HS-27A (cell line): ENCODE measurements around the gene PPP4R4.
"Not testable (repeated sequence)": the region's sequence is repeated elsewhere in the genome, so short reads cannot be mapped to it uniquely, and the experiment has no call there.

ENCODE experiments used
- DNase-seq: peaks from one replicate; pipeline ENCODE4 v3.0.0-alpha.2; 2012; ENCODE audit warnings: low read depth, missing footprints

Gene PPP4R4

GRCh38 chr14:94179244-94179643 is 5.1 kb downstream of the PPP4R4 start:
- DNase-seq: no peak

GRCh38 chr14:94180655-94181271 is 6.6 kb downstream of the PPP4R4 start:
- no peak for DNase-seq

GRCh38 chr14:94181835-94182234 is 7.7 kb downstream of the PPP4R4 start:
- no peak for DNase-seq

GRCh38 chr14:94192536-94192935 is 18.4 kb downstream of the PPP4R4 start:
- no peak for DNase-seq

- no peak for DNase-seq
Observed at GRCh38 chr14:94193776-94194175, 19.7 kb downstream of the PPP4R4 start.

DNA sequence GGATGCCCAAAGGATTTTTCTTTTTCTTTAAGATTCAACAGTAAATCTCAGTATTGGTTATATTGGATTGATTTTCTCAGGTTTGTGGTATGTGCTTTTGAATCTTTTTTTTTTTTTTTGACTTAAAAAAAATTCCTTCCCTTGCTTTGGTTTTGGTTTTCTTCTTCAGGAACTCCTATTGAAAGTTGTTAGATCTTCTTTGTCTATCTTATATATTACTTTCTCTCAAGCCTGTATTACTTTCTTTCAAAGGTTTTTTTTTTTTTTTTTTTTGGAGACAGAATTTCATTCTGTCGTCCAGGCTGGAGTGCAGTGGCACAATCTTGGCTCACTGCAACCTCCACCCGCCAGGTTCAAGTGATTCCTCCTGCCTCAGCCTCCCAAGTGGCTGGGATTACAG is 21.9 kb downstream of the PPP4R4 start:
- no peak for DNase-seq

DNA sequence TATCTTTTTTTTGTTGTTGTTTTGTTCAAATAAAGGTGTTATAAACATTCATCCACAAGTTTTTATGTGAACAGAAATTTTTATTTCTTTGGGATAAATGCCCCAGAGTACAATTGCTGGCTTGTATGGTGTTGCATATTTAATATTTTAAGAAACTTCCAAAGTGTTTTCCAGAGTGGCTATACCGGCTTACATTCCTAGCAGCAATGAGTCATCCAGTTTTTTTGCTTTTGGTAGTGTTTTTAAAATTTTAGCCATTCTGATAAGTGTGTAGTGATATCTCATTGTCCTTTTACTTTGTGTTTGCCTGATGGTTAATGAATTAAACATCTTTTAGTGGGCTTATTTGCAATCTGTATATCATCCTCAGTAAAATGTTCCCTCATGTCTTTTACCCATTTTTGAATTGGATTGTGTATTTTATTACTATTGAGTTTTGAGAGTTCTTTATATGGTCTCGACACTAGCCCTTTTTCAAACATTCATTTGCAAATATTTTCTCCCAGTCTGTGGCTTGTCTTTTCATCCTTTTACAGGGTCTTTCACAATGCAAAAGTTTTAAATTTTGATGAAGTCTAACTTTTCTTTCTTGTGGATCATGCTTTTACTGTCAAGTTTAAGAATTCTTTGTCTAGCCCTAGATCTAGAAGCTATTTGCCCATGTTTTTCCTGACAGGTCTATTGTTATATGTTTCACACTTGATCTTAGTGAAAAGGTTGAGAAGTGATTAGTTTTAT is 29.5 kb downstream of the PPP4R4 start:
- DNase-seq: no peak

DNA sequence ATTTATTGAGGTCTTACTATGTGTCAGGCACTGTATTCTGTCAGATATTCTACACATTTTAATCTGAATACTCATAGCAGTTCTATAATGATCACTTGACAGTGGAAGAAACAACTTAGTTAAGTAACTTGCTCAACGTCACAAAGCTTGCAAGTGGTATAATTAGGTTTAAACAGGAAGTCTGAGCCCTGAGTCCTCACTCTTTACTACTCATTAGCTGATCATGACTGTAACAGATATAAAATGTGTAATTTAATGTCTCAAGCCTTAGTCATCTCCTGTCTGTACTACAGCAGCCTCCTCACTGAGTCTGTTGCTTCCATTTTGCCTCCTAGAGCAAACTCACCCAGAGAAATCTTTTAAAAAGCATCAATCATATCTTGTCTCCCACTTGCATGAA is 38.9 kb downstream of the PPP4R4 start:
- DNase-seq: no peak

GRCh38 chr14:94213741-94214140 is 39.6 kb downstream of the PPP4R4 start:
- no peak for DNase-seq

DNA sequence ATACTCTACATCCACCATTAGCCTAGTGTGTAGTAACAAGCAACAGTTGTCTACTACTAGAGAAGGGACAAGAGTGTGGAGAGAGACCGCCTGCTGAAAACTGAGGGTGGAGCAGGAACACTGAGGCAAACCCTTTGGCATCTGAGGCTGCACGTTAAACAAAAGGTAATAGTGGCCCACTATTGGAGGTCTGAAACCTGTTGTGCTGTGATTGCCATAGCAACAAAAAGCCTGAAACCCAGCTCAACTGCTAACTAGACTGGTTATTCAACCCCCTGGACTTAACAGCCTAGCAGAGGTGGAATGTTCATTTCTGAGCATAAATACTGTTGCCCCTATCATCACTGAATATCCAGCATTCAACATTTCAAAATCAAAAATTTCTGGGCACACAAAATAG is 43.0 kb downstream of the PPP4R4 start:
- no peak for DNase-seq

GRCh38 chr14:94218198-94218886 is 44.2 kb downstream of the PPP4R4 start:
- not testable (repeated sequence) for DNase-seq

GRCh38 chr14:94224040-94224439 is 49.9 kb downstream of the PPP4R4 start:
- no peak for DNase-seq

GRCh38 chr14:94225460-94226378 is 51.6 kb downstream of the PPP4R4 start:
- DNase-seq: no peak

DNA sequence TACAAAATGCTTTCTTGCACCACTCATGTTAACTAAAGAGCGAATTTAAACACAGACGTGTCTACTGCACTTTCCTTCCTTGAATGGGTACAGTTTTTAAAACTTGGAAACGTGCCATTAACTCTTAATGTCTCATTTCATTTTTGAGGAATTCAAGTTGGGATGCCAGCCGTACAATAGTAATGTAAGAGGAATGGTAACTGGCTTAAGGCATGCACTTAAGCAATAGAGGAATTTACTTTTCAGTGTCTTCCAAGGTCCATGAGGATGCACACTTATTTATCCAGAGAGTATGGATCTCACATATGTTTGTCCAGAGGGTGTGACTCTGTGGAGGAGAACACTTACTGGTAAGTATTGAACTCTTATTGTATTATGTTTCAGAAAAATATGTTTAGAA is 52.9 kb downstream of the PPP4R4 start:
- no peak for DNase-seq

DNA sequence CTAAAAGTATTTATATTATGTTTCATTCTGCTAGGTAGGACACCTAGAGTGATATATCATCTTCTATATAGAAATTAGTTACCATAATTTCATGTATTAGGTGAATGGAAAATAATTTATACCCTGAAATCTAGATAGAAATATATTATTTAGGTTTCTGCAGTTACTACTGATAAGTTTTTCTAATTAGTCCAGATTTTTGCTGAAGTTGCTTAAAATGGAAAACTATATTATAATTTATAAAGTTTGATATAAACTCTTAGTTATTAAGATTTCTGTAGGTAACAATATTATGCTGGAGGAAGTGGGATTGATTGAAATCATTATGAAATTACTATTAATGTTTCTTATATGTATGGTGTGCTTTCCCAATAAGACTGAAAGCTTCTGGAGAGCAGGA is 62.9 kb downstream of the PPP4R4 start:
- no peak for DNase-seq

DNA sequence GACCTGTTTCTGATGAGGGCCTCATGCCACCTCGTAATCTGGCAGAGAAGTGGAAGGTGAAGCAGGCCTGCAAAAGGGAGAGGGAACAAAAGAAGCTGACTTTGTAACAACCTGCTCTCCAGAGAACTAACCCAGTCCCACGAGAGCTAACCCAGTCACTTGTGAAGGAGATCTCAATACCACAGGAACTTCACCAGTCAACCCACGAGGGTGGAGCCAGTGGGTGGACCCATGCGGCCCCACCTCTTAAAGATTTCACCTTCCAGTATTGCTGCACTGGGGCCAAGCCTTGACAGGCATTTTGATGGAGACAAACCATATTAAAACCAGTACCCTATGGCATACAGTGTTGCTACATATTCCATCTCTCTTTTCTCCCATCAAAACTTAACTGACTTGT is 63.9 kb downstream of the PPP4R4 start:
- no peak for DNase-seq

- DNase-seq: no peak
Observed at GRCh38 chr14:94239406-94239805, 65.3 kb downstream of the PPP4R4 start.

- DNase-seq: no peak
Observed at GRCh38 chr14:94244182-94244581, 70.1 kb downstream of the PPP4R4 start.

DNA sequence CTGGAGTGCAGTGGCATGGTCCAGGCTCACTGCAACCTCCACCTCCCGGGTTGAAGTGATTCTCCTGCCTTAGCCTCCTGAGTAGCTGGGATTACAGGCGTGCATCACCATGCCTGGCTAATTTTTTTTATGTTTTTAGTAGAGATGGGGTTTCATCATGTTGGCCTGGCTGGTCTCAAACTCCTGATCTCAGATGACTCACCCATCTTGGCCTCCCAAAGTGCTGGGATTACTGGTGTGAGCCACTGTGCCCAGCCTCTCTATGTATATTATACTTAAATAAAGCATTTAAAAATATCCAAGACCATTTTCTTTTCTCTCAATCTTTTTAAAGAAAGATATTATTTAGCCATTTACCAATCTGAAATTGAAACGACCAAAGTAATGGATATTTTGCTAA is 90.1 kb downstream of the PPP4R4 start:
- not testable (repeated sequence) for DNase-seq

DNA sequence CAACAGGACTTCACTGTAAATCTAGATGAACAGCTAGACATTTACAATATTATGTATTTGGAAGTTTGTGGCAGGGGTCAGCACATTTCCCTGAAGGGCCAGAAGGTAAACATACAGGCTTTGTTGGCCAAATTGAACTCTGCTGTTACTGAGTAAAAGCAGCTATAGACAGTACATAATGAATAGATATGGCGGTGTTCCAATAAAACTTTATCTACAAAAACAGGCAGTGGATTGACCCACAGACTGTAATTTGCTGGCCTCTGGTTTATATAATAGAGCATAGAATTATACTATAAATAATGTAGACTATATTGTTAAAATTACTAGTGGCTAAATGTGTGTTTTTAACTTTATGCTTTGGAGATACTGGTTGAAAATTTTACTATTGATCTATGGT is 93.2 kb downstream of the PPP4R4 start:
- no peak for DNase-seq

DNA sequence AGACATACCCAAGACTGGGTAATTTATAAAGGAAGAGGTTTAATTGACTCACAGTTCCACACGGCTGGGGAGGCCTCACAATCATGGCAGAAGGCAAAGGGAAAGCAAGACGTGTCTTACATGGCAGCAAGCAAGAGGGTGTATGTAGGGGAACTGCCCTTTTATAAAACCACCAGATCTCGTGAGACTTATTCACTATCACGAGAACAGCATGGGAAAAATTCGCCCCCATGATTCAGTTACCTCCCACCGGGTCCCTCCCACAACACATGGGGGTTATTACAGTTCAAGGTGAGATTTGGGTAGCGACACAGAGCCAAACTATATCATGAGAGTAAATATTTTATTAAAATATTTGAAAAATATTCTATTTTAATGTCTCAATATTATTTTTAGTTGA is 94.5 kb downstream of the PPP4R4 start:
- not testable (repeated sequence) for DNase-seq

- no peak for DNase-seq
Observed at GRCh38 chr14:94269156-94269555, 95.0 kb downstream of the PPP4R4 start.
